NOMO-1 treated with DMSO at 0.1 percent for 48 hours (cell line): Measurements from ENCODE around the gene CCDC24.
A peak's percentile ranks its signal among the peaks of the same experiment; 100 is the strongest.

Experiments used
- DNase-seq: peaks from one replicate; lab custom pipeline; 2025; ENCODE audit not compliant: unreplicated experiment; lab: John Stamatoyannopoulos, UW

The CCDC24 gene

DNA sequence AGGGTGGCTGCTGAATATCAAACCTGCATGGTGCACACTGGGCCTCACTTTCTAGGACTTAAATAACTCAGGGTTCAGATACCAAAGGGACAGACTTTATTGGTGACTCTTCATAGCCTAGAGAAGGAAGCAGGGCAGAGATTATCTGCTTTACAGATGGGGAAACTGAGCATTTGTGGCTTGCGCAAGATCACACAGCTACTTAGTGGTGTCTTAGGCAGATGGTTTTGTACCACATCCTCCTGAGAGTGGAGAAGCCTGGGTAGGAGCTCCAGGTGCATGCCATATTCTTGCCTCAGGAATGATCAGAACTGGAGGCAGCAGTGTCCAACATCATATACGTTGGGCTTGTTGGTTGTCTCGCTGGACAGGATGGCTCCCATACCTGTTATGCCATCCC is 28.4 kb upstream of the CCDC24 start:
- DNase-seq: no peak

DNA sequence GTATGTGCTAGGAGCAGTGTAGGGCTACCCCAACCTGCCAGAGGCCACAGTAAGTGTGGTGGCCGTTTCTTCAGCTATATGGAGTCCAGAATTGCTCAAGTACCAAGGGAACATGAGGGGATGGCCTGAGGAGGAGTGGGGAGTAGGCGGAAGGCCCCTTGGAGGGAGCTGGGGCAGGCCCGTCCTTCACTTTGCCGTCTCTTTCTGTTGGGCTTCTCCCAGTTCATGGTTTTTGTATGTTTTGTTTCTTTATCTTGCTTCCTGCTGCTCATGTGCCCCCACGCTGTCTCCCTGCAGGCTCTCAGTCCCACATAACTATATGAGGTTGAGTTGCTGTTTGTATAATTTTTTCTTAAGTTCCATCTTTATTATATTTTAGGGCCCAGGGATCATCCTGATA is 27.5 kb upstream of the CCDC24 start:
- no peak for DNase-seq

DNA sequence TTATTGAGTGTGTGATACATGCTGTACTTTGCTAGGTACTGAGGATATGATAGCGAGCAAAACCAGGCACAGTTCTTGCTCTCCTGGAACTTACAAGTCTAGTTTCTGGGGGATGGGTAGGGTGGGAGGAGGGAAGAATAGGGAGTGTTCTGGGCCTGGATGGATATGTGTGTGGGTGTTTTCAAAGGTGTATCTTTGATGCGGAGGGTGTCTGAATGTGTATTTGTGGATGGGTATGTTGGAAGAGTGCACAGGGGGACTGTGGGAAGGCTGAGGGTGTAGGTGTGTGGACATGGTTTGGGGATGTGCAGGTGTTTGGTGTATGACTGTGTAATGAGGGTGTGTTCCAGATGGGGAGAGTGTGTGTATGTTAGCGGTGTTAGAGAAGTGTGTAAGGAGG is 26.1 kb upstream of the CCDC24 start:
- DNase-seq: no peak

DNA sequence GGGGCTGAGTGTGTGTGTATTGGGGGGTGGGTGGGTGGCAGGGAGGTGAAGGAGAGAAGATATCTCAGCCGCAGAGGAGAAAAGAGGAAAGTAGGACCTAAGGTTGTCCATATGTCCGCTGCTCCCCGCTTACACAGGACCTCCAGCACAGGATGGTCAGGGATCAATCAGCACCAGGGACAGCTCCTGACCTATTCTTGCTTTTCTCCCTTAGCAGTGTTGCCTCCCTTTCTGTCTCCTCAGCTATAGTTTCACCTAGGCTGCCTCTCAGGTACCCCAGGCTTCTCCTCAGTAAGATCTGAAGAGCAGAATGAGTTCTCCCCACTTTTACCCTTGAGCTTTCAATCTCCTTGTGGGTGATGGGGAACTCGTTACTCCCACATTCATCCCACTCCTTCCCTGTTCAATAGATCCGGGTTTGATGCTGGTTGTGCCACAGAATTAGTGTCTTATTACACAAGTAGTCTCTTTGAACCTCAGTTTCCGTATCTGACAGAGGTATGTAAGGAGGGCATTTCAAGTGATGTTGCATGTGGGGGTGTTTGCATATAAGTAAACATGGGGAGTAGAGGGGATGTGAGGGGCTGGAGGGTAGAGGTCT is 23.0 kb upstream of the CCDC24 start:
- peak; percentile 11 for DNase-seq

DNA sequence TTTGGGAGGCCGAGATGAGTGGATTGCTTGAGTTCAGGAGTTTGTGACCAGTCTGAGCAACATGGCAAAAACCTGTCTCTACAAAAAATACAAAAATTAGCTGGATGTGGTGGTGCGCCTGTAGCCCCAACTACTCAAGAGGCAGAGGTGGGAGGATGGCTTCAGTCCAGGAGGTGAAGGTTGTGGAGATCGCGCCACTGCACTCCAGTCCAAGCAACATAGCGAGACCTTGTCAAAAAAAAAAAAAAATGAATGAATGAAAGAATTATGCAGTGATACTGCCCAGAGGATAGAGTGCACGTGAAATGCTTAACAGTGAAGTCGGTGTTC is 22.0 kb upstream of the CCDC24 start:
- no peak for DNase-seq

DNA sequence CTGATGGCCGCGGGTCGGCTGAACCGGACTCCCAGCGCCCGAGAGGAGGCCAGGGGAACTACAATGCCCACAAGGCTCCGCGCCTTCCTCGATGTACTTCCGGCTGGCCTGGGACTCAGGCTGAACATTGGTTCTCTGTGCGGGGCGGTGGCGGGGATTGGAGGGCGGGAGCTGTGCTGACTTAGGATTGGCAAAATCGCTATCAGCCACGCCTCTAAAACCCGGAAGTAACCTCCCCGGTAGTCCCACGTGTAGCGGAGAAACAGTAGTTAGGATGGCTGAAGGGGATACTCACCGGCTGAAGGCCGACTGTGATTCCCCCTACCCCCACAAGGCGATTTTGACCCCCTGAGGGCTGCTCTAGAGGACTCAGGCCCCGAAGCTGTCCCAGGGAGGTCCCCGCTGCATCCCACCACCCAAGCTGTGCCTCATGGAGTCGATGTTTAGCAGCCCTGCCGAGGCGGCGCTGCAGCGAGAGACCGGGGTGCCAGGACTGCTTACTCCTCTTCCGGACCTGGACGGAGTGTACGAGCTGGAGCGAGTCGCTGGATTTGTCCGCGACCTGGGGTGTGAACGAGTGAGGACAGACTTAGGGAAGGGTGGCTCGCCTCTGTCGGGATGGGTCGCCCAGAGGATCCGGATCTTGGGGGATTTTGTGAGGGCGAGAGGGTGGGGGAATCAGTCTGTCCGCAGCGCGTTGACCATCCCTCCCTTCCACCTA is 21.5 kb upstream of the CCDC24 start, which contains the start of gene DPH2:
DPH2 (plus strand) TSS at position 265 of the 721 bp plus-strand sequence; CDS start at position 431, 166 bp downstream.
- DNase-seq: peak; percentile 97

DNA sequence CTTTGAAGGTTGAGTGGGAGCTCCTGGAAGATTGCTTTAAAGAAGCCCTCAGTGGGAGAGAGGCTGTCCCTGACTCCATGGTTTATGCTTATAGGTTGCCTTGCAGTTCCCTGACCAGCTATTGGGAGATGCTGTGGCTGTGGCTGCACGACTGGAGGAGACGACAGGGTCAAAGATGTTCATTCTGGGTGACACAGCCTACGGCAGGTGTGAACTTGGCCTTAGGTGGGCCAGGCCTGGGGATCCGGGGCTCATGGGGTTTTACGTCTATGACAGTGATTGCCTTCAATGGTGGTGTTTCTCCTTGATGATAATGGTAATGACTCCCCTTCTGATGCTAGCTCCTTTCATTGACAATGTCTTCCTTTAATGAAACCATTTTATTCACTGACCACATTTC is 20.9 kb upstream of the CCDC24 start:
- no peak for DNase-seq

DNA sequence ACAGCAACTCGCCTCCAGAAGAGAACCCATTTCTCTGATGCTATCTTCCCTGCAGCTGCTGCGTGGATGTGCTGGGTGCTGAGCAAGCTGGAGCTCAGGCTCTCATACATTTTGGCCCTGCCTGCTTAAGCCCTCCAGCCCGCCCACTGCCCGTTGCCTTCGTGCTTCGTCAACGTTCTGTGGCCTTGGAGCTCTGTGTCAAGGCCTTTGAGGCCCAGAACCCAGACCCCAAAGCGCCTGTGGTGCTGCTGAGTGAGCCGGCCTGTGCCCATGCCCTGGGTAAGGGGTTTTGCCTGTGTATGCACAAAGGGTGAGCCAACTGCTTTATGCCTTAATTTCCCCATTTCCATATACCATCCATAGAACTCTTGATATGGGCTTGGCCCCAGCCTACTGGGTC is 20.5 kb upstream of the CCDC24 start:
- no peak for DNase-seq

DNA sequence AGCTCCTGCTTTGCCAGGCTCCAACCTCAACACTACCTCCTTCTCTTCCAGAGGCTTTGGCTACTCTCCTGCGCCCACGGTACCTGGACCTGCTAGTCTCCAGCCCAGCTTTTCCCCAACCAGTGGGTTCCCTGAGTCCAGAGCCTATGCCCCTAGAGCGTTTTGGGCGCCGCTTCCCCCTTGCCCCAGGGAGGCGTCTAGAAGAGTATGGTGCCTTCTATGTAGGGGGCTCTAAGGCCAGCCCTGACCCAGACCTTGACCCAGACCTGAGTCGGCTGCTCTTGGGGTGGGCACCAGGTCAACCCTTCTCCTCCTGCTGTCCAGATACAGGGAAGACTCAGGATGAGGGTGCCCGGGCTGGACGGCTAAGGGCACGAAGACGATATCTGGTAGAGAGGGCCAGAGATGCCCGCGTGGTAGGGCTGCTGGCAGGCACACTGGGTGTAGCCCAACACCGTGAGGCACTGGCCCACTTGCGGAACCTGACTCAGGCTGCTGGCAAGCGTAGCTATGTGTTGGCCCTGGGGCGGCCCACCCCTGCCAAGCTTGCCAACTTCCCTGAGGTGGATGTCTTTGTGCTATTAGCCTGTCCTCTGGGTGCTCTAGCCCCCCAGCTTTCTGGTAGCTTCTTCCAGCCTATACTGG is 19.9 kb upstream of the CCDC24 start:
- no peak for DNase-seq

DNA sequence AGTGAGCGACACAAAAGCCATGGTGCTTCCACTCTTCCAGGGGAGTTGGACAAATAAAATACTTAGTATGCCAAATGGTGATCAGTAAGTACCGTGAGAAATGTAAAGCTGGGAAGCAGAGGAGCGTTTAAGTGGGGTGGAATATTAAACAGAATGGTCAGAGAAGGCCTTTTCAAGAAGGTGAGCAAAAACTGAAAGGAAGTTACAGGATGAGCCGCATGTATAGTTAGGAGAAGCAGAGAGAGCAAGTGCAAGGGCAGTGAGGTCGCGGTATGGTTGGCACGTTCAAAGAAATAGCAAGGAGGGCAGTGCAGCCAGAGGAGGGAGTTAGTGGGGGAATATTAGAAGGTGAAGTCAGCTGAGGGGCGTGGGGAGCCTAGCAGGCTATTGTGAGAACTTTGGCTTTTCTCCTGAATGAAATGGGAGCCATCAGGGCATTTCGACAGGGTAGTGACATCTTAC is 17.4 kb upstream of the CCDC24 start:
- DNase-seq: no peak

DNA sequence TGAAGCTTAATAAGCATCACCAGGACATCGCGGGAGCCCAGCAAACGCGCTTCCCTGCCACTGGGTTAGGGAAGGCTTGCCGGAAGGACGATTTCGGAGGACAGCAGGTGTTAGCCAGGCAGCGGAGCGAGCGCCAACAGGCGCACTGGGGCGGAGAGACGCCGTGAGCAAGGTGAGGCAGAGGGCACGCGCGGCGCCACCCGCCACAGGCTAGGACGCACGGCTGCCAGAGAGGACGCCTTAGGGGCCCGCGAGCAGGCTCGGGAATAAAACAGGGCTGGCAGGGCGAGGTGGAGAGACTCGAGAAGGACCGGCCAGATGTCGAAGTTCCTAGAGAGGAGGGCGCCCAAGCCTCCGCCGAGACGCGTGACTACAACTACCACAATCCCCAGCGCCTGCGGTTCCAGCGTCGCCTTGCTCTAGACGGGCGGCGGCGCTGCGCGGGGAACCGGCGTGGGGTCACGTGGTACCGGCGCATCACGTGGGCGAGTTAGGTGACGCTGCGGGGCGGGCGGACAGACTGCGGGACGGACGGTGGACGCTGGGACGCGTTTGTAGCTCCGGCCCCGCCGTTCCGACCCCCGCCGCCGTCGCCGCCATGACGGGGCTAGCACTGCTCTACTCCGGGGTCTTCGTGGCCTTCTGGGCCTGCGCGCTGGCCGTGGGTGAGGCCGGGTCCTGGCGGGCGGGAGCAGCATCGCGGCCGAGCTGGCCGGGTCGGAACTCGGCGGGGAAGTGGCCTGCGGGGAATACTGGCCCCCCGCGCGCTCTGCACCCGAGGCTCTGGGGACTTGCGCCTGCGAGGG is 16.8 kb upstream of the CCDC24 start, which contains the start of gene ATP6V0B:
ATP6V0B (plus strand) TSS at position 518 of the 806 bp plus-strand sequence; CDS start at position 599, 81 bp downstream.
- peak; percentile 90 for DNase-seq

DNA sequence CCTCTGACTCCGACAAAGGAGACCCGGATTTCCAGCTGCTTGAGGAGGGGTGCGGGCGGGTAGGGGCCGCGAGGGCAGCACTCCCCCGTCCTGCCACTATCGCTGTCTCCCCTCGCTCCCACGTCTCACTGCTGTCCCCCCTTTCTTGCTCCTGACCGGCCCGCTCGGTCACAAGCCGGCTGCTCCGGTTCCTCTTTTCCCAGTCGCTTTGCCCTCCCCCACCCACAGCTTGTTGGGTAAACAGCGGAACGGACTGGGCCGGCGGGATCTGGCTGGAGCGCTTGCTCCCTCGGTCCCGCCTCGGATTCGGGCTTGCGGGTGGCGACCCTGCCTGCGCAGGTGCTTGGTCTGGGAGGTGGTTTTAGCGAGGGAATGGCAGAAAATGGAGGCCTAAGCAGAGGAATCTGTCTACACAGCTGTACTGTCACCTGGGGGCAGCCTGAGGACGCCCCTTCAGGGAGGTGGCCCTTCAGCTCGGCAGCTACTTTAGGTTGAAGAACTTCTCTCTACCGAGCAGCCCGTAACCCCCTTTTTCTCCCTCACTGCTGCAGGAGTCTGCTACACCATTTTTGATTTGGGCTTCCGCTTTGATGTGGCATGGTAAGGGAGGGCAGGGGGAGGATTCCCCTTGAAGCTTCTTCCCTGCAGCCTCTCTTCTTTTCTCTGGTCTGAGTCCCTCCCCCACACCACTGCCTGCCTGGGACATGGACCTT is 16.0 kb upstream of the CCDC24 start:
- DNase-seq: peak; percentile 71

DNA sequence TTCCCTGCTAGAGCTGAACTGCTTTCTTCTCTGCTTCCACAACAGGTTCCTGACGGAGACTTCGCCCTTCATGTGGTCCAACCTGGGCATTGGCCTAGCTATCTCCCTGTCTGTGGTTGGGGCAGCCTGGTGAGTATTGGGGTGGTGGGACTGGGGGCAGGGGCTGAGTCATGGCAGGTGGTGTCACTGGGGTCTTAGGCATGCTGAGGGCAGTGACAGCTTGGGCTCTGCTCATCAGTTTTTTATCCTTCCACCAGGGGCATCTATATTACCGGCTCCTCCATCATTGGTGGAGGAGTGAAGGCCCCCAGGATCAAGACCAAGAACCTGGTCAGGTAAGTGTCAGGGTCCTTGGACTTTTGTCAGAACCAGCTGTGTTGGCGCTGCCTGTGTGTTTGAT is 15.4 kb upstream of the CCDC24 start:
- DNase-seq: no peak

DNA sequence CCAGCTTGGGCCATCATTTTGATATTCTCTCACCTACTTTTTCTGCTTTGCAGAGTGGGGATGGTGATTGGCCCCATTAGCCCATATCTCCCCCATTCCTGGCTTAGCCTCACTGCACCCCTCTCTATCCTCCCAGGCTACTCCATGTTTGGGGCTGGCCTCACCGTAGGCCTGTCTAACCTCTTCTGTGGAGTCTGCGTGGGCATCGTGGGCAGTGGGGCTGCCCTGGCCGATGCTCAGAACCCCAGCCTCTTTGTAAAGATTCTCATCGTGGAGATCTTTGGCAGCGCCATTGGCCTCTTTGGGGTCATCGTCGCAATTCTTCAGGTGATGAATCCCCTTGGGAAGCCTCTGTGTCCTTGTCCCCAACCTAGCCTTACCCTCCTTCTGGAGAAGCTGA is 14.5 kb upstream of the CCDC24 start:
- no peak for DNase-seq

DNA sequence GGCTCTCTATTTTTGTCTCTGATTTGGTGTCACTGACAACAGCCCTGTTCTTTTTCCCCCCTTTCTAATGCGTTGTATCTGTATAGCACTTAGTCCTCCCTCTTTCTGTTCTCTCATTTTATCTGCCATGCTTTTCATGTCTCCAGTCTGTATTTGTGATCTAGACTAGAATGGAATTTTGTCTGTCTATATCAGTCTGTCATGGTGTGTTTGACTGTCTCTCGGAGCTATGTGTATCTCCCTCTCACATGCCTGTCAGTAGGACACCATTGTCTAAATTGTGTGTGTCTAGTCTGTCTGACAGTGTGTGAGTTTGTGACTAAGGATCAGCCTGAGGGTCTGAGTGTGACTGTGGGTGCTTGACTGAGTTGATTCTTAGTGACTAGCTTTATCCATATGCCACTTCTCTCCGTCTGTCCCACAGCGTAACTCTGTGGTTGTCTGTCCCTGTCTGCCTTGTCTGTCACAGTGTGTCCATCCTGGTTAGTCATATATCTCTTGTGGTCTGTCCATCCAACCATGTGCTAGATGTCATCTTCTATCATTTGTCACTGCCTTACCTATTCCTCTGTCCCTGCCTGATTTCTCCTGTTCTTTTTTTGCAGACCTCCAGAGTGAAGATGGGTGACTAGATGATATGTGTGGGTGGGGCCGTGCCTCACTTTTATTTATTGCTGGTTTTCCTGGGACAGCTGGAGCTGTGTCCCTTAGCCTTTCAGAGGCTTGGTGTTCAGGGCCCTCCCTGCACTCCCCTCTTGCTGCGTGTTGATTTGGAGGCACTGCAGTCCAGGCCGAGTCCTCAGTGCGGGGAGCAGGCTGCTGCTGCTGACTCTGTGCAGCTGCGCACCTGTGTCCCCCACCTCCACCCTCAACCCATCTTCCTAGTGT is 13.8 kb upstream of the CCDC24 start:
- DNase-seq: no peak

DNA sequence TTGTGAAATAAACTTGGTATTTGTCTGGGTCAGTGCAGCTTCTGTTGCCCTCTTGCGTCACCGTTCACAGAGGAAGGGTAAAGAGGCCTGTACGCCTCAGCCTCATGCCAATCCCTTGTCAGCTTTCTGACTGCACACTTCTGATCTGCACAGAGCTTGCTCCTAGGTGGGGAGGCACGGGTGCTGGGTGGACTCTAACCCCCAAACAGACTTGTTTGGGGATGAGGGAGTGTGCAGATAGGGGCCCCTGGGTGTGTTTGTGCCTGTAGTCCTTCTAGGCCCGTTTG is 13.2 kb upstream of the CCDC24 start:
- peak; percentile 30 for DNase-seq

DNA sequence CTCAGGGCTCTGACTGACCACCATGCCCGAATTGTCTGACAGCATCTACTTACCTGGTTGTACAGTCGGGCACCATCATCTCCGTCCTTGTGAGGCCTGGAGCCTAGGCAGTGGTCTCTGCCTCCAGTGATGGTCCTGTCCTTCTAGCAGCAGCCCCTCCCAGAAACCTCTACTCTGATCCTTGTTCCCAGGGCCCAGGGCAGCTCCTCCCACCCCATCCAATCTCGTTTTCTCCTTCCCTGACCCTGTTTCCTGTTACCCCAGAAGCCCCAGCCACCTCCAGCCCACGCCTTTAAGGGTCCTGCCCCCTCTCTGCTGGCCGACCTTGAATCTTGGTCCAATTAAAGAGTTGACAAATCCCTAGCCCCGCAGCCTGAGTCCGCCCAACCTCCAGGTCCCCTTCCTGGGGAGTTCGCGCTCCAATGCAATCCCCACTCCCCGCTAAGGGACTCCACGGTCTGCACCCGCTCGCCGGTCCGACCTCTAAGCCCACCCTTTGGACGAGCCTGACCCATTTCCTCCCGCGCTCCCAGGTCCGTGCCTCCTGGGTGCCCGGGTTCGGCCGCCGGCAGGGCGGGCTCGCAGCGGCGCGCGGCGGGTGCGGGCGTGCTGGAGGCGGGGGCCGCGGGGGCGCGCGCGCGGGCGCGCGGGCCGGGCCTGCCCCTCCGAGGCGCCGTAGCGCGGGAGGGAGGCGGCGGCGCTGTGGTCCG is 12.7 kb upstream of the CCDC24 start, which contains the start of gene B4GALT2:
B4GALT2 (plus strand) TSS at position 660 of the 710 bp plus-strand sequence. CDS start 1,951 bp downstream, outside the sequence.
- no peak for DNase-seq

DNA sequence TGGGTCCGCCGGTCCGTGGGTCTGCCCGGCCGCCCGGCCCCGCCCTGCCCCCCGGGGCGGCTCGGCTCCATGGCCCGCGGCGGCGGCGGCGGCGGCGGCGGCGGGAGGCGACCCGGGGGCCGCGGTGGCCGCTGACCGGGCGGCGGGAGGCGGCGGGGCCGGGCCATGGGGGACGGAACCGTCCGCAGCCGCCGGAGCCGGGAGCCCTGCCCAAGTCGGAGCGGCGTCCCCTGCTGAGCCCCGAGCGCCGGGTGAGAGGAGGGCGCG is 12.2 kb upstream of the CCDC24 start:
- no peak for DNase-seq

DNA sequence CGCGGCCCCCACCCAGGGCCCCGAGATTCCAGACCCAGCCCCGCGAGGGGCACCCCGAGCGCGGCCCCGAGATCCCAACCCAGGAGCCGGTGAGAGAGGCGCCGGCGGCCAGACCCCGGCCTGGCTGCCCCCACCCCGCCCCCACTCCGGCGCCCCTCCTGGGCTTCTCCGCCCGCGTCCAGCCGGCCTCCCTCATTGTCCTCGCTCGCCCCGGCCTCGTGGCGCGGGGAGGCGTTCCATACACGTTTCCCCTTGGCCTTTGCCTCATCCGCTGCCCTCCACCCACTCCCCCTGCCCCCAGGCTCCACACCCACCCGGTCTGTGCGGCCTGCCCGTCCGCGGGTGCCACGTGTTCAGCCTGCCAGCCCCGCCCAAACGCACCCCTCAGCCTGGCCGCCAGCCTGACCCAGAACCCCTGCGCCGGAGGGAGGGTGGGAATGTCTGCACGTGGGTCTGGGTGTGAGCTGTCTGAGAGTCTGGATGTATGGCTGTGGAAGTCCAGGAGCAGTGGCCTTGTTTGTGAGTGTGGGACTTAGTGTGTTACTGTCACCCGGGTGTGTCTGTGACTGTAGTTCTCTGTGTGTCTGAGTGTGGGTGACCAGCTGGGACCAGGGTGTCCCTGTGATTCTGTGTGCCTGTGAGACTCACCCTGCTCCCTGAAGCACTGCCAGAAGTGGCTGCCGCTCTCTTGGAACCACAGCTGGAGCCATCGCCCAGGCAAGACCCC is 11.7 kb upstream of the CCDC24 start:
- no peak for DNase-seq
